ENCODE results near the gene S1PR4.
"Not testable (repeated sequence)": the region's sequence is repeated elsewhere in the genome, so short reads cannot be mapped to it uniquely, and the experiment has no call there.

Gene S1PR4

DNA sequence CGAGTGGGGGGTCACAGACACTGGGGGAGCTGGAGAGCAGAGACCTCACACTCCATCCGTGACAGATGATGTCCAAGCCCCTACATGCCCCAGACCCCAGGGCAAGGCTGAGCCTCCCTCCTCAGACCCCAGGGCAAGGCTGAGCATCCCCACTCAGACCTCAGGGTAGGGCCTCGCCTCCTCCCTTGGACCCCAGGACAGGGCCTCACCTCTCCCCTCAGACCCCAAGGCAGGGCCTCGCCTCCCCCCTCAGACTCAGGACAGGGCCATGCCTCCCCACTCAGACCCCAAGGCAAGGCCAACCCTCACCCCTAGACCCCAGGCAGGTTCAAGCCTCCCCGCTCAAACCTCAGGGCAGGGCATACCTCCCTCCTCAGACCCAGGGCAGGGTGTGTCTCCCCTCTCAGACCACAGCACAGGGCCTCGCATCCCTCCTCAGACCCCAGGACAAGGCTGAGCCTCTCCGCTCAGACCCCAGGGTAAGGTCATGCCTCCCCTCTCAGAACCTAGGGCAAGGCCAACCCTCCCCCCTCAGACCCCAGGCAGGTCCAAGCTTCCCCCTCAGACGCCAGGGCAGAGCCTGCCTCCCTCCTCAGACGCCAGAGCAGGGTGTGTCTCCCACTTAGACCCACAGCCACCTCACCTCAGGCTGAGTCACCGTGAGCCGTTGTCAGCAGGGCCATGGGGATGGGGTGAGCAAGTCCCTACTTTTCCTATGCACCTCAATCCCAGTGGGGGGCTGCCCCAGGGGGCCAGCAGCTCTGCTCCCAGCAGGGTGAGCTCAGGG lies 1.7 kb upstream of the S1PR4 start:
- DNase-seq (ENCODE audit: low read depth in 3 of 3) = peak; percentile 42 to 64 (median 57)

DNA sequence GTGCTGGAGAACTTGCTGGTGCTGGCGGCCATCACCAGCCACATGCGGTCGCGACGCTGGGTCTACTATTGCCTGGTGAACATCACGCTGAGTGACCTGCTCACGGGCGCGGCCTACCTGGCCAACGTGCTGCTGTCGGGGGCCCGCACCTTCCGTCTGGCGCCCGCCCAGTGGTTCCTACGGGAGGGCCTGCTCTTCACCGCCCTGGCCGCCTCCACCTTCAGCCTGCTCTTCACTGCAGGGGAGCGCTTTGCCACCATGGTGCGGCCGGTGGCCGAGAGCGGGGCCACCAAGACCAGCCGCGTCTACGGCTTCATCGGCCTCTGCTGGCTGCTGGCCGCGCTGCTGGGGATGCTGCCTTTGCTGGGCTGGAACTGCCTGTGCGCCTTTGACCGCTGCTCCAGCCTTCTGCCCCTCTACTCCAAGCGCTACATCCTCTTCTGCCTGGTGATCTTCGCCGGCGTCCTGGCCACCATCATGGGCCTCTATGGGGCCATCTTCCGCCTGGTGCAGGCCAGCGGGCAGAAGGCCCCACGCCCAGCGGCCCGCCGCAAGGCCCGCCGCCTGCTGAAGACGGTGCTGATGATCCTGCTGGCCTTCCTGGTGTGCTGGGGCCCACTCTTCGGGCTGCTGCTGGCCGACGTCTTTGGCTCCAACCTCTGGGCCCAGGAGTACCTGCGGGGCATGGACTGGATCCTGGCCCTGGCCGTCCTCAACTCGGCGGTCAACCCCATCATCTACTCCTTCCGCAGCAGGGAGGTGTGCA lies 587 bp downstream of the S1PR4 start:
- peak in 1 of 3 experiments; percentile 29 for DNase-seq (ENCODE audit: low read depth in 3 of 3)

- DNase-seq (ENCODE audit: low read depth in 3 of 3) = peak in 1 of 3 experiments; percentile 39
These were observed 1.2 kb downstream of the S1PR4 start for GRCh38 chr19:3179739-3180293.

DNA sequence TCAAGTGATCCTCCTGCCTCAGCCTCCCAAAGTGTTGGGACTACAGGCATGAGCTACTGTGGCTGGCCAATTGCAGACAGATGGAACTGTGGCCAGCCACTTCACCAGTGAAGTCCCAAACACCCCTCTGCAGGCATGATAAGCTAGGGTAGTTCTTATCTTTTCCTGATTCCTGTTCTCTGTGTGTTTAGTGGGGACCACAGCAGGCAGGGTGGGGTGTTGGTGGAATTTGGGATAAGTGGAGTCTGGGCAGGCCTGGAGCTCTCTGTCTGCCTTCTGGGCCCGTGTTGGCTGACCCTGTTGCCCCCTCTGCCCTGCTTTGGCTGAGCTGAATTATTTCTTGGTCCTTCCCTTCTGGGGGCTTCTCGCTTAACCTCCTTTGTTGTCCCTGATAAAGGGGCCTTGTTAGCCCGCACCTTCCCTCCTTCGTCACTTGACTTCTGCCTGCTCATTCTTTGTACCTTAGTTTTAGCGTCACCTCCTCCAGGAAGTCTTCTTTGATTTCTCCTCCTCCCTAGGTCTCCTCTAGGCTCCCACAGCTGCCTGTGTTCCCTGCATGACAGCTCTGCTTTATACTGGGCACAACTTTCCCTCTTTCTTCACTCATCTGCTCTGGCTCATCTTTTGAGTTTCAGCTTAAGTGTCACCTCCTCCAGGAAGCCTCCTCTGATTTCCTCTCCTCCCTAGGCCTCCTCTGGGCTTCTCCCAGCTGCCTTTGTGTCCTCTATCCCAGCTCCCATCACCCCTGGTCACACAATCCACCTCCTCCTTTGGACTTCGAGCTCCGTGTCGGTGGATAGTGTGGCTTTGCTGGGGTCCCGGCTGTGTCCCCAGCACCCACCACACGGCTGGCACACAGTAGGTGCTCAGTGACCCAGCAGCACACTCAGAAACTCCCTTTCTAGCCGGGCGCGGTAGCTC lies 5.4 kb downstream of the S1PR4 start:
- no peak for DNase-seq (ENCODE audit: low read depth in 3 of 3)

- DNase-seq (ENCODE audit: low read depth in 3 of 3) = peak; percentile 45 to 52 (median 48)
These were observed 6.4 kb downstream of the S1PR4 start for GRCh38 chr19:3184847-3185460.

GRCh38 chr19:3185461-3186159 lies 7.0 kb downstream of the S1PR4 start, which contains the start of gene NCLN:
TSS of gene NCLN (plus strand) at chr19:3185930. CDS start at chr19:3186031, 101 bp downstream.
- peak; percentile 86 to 91 (median 91) for DNase-seq (ENCODE audit: low read depth in 3 of 3)

DNA sequence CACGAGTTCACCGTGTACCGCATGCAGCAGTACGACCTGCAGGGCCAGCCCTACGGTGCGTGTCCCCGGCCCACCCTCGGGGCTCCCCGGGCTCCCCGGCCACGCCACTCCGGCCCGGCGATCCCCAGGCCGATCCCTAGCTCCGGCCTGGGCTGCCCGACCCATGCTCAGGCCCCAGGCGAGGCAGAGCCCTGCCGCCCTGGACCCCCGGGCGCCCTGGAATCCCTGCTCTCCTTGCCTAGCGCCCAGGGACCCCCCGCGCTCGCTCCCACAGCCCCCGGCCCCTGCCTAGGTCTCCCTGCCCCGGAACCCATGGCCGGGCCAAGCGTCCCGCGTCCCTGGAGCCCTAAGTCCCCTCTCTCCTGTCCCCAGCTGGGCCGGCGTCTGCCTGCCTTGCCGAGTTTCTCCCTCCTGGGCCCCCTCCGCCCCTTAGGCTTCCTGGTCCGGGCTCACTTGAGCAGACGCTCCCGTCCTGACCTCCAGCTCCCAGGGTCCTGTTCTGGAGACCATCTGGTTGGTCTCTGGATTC lies 7.7 kb downstream of the S1PR4 start:
- no peak for DNase-seq (ENCODE audit: low read depth in 3 of 3)

- DNase-seq (ENCODE audit: low read depth in 3 of 3) = no peak
These were observed 8.5 kb downstream of the S1PR4 start for GRCh38 chr19:3186891-3187661.

GRCh38 chr19:3187662-3188511 lies 9.3 kb downstream of the S1PR4 start:
- DNase-seq (ENCODE audit: low read depth in 3 of 3) = no peak

- no peak for DNase-seq (ENCODE audit: low read depth in 3 of 3)
These were observed 10.3 kb downstream of the S1PR4 start for GRCh38 chr19:3188627-3189596.

- DNase-seq (ENCODE audit: low read depth in 3 of 3) = no peak
These were observed 11.3 kb downstream of the S1PR4 start for GRCh38 chr19:3189702-3190469.

GRCh38 chr19:3190470-3190770 lies 11.9 kb downstream of the S1PR4 start:
- DNase-seq (ENCODE audit: low read depth in 3 of 3) = no peak

DNA sequence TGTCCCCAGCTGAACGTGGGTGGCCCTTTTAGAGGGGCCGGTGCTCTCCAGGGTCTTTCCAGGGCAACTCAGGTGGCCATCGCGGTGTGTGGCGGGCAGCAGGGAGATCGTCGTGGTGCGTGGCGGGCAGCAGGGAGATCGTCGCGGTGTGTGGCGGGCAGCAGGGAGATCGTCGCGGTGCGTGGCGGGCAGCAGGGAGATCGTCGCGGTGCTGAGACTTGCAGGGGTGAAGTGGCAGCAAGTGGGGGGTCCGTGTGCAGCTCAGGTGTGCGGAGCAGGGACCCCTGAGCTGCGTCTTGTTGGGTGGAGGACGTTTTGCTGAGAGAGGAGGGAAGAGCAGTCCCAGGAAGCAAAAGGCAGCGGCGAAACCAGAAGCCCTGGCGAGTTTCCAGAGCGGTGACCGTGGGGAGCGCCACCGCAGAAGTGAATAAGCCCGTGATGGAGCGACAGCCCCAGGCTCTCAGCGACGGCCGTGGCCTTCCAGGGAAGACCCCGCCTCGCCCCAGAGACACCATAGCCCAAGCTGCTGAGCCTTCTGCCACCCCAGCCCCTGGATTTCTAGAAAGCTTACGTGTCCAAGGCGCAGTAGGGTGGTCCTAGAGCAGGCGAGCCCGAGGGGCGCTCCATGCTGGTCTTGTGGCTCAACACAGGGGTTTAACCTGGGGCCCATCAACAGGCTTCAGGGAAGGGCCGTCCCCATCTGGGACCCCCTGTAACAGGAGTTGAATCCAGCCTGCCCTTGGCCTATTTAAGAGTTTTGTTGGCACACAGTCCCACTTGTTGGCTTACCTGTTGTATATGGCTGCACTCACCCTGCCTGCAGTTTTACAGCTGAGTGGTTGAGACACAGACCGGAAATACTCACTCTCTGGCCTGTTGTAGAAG lies 12.6 kb downstream of the S1PR4 start:
- no peak for DNase-seq (ENCODE audit: low read depth in 3 of 3)

DNA sequence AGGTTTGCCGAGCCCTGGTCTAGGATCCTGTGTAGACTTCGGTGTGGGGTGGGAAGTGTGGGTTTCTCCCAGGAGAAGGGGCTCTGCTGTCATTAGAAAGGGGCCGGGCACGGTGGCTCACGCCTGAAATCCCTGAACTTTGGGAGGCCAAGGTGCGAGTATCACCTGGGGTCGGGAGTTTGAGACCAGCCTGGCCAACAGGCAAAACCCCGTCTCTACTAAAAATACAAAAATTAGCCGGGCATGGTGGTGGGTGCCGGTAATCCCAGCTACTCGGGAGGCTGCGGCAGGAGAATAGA lies 13.2 kb downstream of the S1PR4 start:
- DNase-seq (ENCODE audit: low read depth in 3 of 3) = not testable (repeated sequence)

DNA sequence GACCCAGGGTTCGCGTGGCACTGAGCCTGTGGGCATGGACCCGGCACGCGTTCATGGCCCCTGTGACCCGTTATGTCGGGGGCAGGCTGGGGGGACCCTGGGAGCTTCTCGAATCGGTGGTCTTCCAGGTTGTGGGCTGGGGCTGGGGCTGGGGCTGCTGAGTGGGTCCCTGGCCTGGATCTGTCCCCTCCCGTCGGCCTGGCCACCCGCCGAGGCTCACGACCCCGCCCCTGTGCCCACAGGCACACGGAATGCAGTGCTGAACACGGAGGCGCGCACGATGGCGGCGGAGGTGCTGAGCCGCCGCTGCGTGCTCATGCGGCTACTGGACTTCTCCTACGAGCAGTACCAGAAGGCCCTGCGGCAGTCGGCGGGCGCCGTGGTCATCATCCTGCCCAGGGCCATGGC lies 13.7 kb downstream of the S1PR4 start:
- no peak for DNase-seq (ENCODE audit: low read depth in 3 of 3)

- DNase-seq (ENCODE audit: low read depth in 3 of 3) = no peak
These were observed 14.1 kb downstream of the S1PR4 start for GRCh38 chr19:3192684-3193083.
